Breast epithelium (tissue), 4 donors: ENCODE results near the gene CTTN. TPM values are rescaled to one million over a fixed set of nuclear protein-coding genes. Genes with fewer than 3 reads are reported as not detected.

Experiments used
- DNase-seq, 2 donors: peaks; one replicate each; pipeline ENCODE4 v3.0.0-alpha.2; 2019; ENCODE audit warnings: low spot score in 2 of 2
- H3K27ac ChIP-seq, 2 donors: fragments of 200-600 bp; sonication (generic) in 1 of 2; one replicate each; pipeline ENCODE4 v1.5.1; 2016 to 2019; ENCODE audit warnings: mild to moderate bottlenecking in 1 of 2
- H3K27me3 ChIP-seq, 2 donors: fragments of 200-600 bp; sonication (generic) in 1 of 2; one replicate each; pipeline versions ENCODE4 v1.5.1 to v1.6.0; 2017 to 2019; ENCODE audit warnings: control low read depth in 1 of 2, mild to moderate bottlenecking in 1 of 2
- H3K36me3 ChIP-seq: fragments of 200-600 bp; one replicate; pipeline ENCODE4 v1.5.1; 2019
- H3K4me1 ChIP-seq, 2 donors: fragments of 200-600 bp; sonication (generic); one replicate each; pipeline ENCODE4 v1.5.1; 2016 to 2019; ENCODE audit warnings: control low read depth in 1 of 2
- H3K4me3 ChIP-seq, 3 donors: fragments of 200-600 bp; sonication (generic); 1 replicate in 2 of 3; 2 replicates in 1 of 3; pipeline ENCODE4 v1.5.1; 2016 to 2019; ENCODE audit warnings: mild to moderate bottlenecking in 3 of 3, moderate library complexity in 2 of 3
- H3K9me3 ChIP-seq, 2 donors: fragments of 200-600 bp; sonication (generic) in 1 of 2; one replicate each; pipeline ENCODE4 v1.5.1; 2016 to 2019; ENCODE audit warnings: control low read depth in 1 of 2
- POLR2A ChIP-seq: fragments of 450-650 bp; IDR thresholded peaks from one replicate; pipeline ENCODE4 v1.6.1; 2016; ENCODE audit warnings: antibody characterized with exemption, mild to moderate bottlenecking, moderate library complexity
- POLR2AphosphoS5 ChIP-seq, 3 donors: sonication (generic); formaldehyde crosslinking; IDR thresholded peaks; one replicate each; pipeline ENCODE4 v1.6.1; 2017; ENCODE audit warnings: antibody characterized with exemption in 3 of 3
- intact Hi-C: fragments of 100-400 bp; cut with DNase I; formaldehyde crosslinking; loops from one replicate; pipeline ENCODE4 v1.15.1; 2023; ENCODE audit warnings: low total_unique reads
- total RNA-seq, 3 donors: library from RNA; depleted of rRNA; stranded (reverse); fragments of >200 nt; gene quantifications; one replicate each; pipeline ENCODE4 v1.1.0, GENCODE V29; 2016
- TF ChIP-seq, protein P1 (sequence below), 3 donors: fragments of 450-650 bp; IDR thresholded peaks; one replicate each; pipeline ENCODE4 v1.5.1; 2016 to 2017; ENCODE audit warnings: antibody characterized with exemption in 3 of 3, mild to moderate bottlenecking in 3 of 3, moderate library complexity in 3 of 3

CTTN gene
- total RNA-seq, 3 donors from 2014 or later: 283 to 306 (median 285) TPM

- intact Hi-C loops: no loop called here
- H3K9me3 ChIP-seq: no peaks in the 10 kb centered on the region
- H3K27me3 ChIP-seq: no peaks in the 10 kb centered on the region
- H3K4me1 ChIP-seq: no peaks in the 10 kb centered on the region
- no peak overlapping the region for H3K4me3 ChIP-seq
- no peak for DNase-seq
- TF ChIP-seq POLR2A (no peak), POLR2AphosphoS5 (IDR thresholded peaks at IDR 0.05) (no peak)
- TF ChIP-seq, protein P1, sequence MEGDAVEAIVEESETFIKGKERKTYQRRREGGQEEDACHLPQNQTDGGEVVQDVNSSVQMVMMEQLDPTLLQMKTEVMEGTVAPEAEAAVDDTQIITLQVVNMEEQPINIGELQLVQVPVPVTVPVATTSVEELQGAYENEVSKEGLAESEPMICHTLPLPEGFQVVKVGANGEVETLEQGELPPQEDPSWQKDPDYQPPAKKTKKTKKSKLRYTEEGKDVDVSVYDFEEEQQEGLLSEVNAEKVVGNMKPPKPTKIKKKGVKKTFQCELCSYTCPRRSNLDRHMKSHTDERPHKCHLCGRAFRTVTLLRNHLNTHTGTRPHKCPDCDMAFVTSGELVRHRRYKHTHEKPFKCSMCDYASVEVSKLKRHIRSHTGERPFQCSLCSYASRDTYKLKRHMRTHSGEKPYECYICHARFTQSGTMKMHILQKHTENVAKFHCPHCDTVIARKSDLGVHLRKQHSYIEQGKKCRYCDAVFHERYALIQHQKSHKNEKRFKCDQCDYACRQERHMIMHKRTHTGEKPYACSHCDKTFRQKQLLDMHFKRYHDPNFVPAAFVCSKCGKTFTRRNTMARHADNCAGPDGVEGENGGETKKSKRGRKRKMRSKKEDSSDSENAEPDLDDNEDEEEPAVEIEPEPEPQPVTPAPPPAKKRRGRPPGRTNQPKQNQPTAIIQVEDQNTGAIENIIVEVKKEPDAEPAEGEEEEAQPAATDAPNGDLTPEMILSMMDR (IDR thresholded peaks at IDR 0.05): no peak
- H3K27ac ChIP-seq: no peak overlapping the region
- peaks cover 4% of the 10 kb centered on the region for H3K36me3 ChIP-seq
Measured at GRCh38 chr11:70423523-70424505, 25.5 kb downstream of the CTTN start.

DNA sequence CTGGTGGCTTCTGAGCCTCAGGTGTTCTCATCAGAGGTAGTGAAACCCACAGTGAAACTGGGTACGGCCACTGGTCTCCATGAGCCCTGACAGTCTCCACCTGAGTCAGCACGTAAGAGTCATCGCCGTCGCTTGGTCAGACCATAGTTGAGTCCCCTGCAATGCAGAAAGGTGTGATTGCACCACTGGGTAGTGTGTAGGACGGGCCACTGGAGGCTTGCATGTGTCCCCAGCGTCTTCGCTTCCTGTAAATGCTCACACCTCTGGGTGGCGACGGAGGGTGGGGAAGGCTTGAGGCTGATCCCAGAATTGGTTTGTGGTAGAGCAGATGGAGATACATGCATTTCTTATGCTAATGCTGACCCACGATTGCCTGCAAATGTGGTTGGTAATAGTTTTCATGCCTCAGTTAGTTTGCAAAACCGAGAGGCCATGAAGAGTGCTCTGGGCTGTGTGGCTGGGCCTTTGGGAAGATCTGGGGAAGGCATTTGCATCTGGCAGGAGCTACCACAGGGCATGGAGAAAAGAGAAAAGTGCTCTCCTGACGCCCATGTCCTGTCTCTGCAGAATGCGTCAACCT is 26.5 kb downstream of the CTTN start:
- Histone ChIP-seq H3K4me1 (no peaks in the 10 kb centered on the region), H3K9me3 (no peaks in the 10 kb centered on the region), H3K4me3 (no peak overlapping the region), H3K27me3 (no peaks in the 10 kb centered on the region), H3K36me3 (peaks cover 4% of the 10 kb centered on the region), H3K27ac (no peak overlapping the region)
- intact Hi-C loops: no loop called here
- no peak for DNase-seq
- no peak for TF ChIP-seq POLR2A
- TF ChIP-seq, protein P1 (IDR thresholded peaks at IDR 0.05): no peak
- no peak for TF ChIP-seq POLR2AphosphoS5 (IDR thresholded peaks at IDR 0.05)

- H3K36me3 ChIP-seq: no peaks in the 10 kb centered on the region
- intact Hi-C loops: no loop called here
Measured at GRCh38 chr11:70427436-70427835, 29.1 kb downstream of the CTTN start.

GRCh38 chr11:70428701-70429427 is 30.5 kb downstream of the CTTN start:
- H3K36me3 ChIP-seq: peaks cover 5% of the 10 kb centered on the region
- H3K27me3 ChIP-seq: no peaks in the 10 kb centered on the region
- intact Hi-C loops: no loop called here

More at GRCh38 chr11:70427436-70427835, 29.1 kb downstream of the CTTN start:
- DNase-seq: no peak
- H3K4me3 ChIP-seq: no peak overlapping the region
- no peak overlapping the region for H3K27ac ChIP-seq
- no peaks in the 10 kb centered on the region for H3K9me3 ChIP-seq
- H3K27me3 ChIP-seq: no peaks in the 10 kb centered on the region
- TF ChIP-seq, protein P1 (IDR thresholded peaks at IDR 0.05): no peak
- TF ChIP-seq POLR2A: no peak
- no peaks in the 10 kb centered on the region for H3K4me1 ChIP-seq

More at GRCh38 chr11:70428701-70429427, 30.5 kb downstream of the CTTN start:
- no peaks in the 10 kb centered on the region for H3K4me1 ChIP-seq
- peak overlapping the region; percentile 40 to 48 for H3K27ac ChIP-seq
- TF ChIP-seq POLR2A (no peak), POLR2AphosphoS5 (IDR thresholded peaks at IDR 0.05) (no peak)
- TF ChIP-seq, protein P1 (IDR thresholded peaks at IDR 0.05): no peak
- no peaks in the 10 kb centered on the region for H3K9me3 ChIP-seq
- H3K4me3 ChIP-seq: no peak overlapping the region
- DNase-seq: no peak
